GM20000 (cell line): ENCODE results near the gene SH3PXD2A.
A peak's percentile ranks its signal among the peaks of the same experiment; 100 is the strongest.

Experiments used
- DNase-seq: peaks from one replicate; pipeline ENCODE4 v3.0.0; 2012; ENCODE audit warnings: low spot score
- TF ChIP-seq, protein P1 (sequence below): IDR thresholded peaks from 2 replicates; pipeline ENCODE4 v1.5.1; 2012; ENCODE audit warnings: mild to moderate bottlenecking, control low read depth; ENCODE audit errors: extremely low read depth, missing control alignments

The SH3PXD2A gene

DNA sequence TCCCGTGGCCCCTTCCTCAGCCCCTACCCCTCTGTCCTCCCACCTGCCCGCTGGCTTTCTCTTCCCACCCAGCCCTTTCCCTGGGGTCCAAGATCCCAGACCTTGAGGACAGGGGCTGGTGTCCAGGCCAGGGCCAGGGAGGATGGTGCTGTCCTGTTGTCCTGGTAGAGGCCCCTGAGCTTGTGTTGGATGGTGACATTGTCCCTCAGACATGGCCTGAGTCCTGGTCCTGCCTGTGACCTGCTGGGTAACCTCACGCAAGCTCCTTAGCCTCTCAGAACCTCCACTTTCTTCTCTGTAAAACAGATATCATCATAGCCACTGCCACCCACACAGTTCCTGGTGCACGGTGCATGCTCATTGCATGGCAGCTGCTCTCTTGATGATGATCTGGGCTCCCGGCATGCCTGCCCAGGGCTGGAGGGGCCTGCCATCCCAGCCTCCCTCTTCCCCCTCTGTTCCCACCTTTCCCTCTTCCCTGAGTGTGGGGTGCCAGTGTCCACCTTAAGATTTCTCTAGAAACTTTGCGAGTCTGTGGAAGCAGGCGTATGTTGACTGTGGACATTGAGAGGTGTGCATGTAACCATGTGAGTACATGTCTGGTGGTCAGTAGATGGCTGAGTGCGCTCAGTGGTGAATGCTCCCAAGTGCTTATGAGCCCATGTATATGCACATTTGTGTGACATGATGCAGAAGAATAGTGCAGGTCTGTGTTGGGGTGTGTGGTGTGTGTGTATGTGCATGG, 301.5 kb downstream of the SH3PXD2A start:
- no peak for DNase-seq
- TF ChIP-seq, protein P1, sequence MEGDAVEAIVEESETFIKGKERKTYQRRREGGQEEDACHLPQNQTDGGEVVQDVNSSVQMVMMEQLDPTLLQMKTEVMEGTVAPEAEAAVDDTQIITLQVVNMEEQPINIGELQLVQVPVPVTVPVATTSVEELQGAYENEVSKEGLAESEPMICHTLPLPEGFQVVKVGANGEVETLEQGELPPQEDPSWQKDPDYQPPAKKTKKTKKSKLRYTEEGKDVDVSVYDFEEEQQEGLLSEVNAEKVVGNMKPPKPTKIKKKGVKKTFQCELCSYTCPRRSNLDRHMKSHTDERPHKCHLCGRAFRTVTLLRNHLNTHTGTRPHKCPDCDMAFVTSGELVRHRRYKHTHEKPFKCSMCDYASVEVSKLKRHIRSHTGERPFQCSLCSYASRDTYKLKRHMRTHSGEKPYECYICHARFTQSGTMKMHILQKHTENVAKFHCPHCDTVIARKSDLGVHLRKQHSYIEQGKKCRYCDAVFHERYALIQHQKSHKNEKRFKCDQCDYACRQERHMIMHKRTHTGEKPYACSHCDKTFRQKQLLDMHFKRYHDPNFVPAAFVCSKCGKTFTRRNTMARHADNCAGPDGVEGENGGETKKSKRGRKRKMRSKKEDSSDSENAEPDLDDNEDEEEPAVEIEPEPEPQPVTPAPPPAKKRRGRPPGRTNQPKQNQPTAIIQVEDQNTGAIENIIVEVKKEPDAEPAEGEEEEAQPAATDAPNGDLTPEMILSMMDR = no peak

DNA sequence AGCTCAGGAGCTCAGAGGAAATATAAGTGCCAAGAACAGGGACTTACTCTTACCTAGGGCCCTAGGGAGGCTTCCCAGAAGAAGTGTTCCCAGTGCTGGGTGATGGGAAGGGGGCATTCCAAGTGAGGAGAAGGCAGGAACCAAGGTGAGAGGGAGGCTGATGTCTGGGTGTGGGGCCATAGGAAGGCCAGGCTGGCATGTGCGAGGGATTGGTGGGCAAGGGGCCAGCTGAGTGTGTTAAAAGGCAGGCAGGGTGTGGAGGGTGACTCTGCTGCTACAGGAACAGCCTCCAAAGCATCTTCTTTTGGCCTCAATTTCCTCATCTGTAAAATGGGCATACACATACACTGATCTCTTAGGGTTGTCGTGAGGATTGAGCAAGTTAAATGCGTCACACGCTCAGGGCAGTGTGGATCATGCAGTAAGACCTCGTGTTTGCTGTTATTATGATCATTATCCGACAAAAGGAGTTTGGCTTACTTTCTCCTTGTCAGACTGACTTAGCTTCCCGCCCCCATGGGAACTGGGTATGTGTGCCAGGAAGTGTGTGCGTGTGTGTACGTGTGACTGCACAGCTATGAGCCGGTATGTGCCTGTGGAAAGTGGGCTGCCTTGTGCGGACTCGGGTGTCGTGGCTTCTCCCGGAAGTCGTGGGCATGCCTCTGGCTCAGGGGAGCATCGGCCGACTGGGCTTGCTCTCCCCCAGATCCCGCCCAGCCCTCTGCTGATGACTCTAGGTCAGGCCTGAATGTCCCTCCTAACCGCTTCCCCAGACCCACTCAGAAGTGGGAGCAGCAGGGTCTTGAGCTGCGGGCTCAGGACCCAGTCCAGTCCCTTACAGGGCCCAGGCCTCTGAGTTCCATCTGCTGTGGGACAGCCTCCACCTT, 302.3 kb downstream of the SH3PXD2A start:
- TF ChIP-seq, protein P1 = no peak
- DNase-seq = no peak

DNA sequence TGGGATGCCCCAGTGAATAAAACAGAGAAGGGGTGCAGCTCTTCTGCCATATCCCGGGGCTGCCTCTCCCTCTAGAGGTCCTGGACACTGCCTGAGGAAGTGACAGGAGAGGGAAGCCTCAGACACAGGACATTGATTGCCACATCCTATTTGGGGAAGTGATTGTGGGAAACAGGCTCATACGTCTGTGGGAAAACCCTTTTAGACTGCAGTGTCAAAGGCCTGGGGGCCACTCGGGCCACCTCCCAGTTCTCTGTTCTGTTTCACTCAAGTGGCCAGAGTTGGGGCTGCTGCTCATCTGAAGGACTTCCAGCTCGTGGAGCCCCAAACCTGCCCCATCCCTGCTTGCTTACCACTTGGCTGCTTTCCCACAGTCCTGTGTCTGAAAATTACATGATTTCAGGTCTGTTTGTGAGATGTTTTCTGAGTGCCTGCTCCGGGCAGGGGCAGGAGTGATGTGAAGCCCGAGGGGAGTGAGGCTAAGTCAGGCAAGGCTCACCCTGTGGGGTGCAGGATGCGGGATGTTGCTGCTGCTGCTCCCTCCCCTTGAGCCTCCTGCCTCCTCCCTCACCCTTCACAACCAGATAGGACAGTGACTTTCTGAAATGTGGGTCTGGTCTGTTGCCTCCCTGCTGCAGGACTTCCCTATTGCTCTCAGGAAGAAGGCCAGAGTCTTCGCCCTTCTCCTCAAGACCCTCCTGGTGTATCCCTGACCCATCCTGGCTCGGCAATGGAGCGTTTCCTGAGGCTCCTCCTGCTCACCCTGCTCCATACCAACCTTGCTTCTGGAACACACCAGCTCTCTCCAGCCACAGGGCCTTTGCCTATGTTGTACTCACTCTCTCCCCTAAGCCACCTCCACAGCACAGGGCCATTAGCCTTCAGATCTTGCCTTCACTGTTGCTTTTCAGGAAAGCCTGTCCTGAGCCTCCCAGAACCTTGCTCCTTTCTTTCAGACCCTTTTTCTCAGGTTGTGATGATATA, 303.5 kb downstream of the SH3PXD2A start:
- no peak for DNase-seq
- TF ChIP-seq, protein P1 = no peak

DNA sequence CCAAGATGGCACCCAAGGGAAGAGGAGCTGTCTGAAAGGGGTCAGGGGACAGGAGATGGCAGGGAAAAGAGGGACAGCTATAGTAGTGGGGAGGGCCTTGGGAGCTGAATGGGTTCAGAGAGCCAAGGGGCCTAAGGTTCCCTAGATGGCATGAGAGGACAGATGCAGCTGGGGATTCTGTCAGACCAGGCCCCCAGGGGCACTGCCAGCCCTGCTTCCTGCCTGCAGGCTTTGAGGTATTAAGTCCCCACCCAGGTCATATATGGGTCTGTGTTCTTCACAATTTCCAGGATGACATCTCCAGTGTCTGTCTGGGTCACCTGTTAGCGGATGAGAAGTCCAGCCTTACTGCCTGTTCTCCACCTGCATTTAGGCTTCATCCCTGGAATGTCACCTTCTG, 305.1 kb downstream of the SH3PXD2A start:
- peak; percentile 3 for DNase-seq
- TF ChIP-seq, protein P1 = no peak

DNA sequence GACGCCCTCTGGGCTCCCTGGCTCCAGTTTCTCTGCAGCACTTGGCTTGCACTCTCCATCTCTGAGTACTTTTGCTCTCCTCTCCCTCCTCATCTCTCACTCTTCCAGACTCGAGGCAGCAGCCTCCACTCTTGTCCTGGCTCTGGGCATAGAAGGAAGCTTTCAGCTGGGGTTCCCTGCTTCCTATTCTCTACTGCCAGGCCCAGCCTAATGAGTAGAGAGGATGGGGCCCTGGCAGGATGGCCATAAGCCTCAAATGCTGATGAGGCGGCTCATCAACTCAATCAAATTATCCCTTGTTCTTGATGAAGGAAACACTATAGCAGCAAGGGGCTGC, 306.1 kb downstream of the SH3PXD2A start:
- TF ChIP-seq, protein P1 = no peak
- DNase-seq = no peak

DNA sequence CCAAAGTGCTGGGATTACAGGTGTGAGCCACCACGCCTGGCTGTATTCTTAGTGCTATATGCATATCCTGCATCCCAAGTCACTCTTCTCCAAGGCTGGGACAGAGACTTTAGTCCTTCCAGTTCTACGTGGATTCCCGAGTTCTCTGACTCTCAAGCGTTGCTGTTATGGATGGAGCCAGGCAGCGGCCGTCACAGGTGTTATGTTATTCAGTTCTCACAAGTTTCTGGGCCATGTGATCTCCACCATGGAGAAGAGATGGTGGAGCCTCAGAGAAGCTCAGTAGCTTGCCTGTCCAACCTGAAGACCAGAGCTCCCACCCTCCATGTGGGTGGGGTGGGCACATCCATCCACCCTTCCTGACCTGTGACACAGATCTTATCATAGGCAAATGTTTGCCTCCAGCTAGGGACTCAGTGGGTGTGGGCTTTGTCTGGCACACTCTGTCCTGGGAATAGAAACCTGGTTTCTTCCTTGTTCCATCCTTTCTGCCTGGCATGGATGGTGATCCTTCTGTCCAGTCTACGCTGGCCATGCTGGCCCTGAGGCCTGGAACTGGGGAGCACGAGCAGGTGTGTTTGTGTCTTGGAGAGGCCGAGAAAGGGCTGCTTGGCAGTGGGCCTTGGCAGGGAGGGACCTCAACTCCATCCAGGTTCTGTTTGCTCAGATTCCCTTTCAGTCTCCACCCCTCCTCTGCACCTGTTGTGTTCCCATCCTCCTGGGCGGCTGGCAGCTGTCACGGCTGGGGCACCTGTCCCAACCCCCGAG, 306.6 kb downstream of the SH3PXD2A start:
- peak; percentile 2 for DNase-seq

More for the DNA sequence above, 306.6 kb downstream of the SH3PXD2A start:
- TF ChIP-seq, protein P1 = no peak
